Cardiac muscle cell (in vitro differentiated cells and primary cell): ENCODE data around the gene DNAH11. TPM values are rescaled to one million over a fixed set of nuclear protein-coding genes. Genes with fewer than 3 reads are reported as not detected.

Experiments used
- DNase-seq, 2 donors: peaks; one replicate each; pipeline versions ENCODE4 v3.0.0 to v3.0.0-alpha.2; 2010 to 2017; ENCODE audit warnings: low read depth in 1 of 2, low spot score in 1 of 2
- H3K27ac ChIP-seq: fragments of 200-600 bp; sonication (generic); 2 replicates; pipeline ENCODE4 v1.5.1; 2016
- H3K27me3 ChIP-seq: fragments of 200-600 bp; sonication (generic); 2 replicates; pipeline ENCODE4 v1.6.0; 2016; ENCODE audit warnings: control low read depth
- H3K36me3 ChIP-seq: fragments of 200-600 bp; sonication (generic); 2 replicates; pipeline ENCODE4 v1.5.1; 2016; ENCODE audit warnings: control low read depth
- H3K4me1 ChIP-seq: fragments of 200-600 bp; sonication (generic); 2 replicates; pipeline ENCODE4 v1.8.1; 2017; ENCODE audit warnings: low read depth, mild to moderate bottlenecking, mixed run types
- H3K4me3 ChIP-seq: fragments of 200-600 bp; sonication (generic); 2 replicates; pipeline ENCODE4 v1.5.1; 2016; ENCODE audit warnings: mild to moderate bottlenecking
- H3K9me3 ChIP-seq: fragments of 200-600 bp; sonication (generic); 2 replicates; pipeline ENCODE4 v1.5.1; 2017; ENCODE audit warnings: low read depth, mild to moderate bottlenecking, control low read depth
- polyA plus RNA-seq: library from polyadenylated mRNA; unstranded; fragments of >200 nt; fragmentation: Nextera tagmentation; extraction: Ambion mirVana; gene quantifications from 2 replicates; pipeline ENCODE4 v1.2.1, GENCODE V29; 2016
- total RNA-seq: library from RNA; depleted of rRNA; stranded (reverse); fragments of >200 nt; gene quantifications from 2 replicates; pipeline ENCODE4 v1.2.3, GENCODE V29; 2016
- TF ChIP-seq, protein P1 (sequence below): IDR thresholded peaks from 2 replicates; pipeline ENCODE4 v1.5.1; 2012; ENCODE audit warnings: low read depth, mild to moderate bottlenecking, low read length

The DNAH11 gene
- total and polyA plus RNA-seq, 2 experiments from 2014 or later = 0.60 to 1.9 TPM

DNA sequence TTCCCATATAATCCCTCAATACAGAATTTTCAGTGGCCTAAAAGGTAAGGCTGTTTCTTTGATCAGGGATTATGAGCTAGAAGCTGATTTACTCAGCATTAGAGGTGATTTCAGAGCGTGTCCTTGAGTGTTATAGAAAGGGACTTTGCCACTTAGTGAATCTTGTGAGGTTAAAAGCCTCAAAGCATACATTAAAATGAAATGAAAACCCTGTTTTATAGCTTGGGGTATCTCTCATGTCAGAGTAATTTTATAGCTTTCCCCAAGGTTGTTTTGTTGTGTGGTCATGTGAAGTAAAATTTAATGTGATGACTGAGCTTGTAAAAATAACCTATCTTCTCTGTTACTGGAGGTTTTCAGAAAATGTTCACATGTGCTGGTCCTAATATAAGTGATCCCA, 204.1 kb downstream of the DNAH11 start:
- Histone ChIP-seq H3K4me3 (no peak overlapping the region), H3K4me1 (no peaks in the 10 kb centered on the region), H3K36me3 (no peaks in the 10 kb centered on the region), H3K27me3 (peaks cover 1% of the 10 kb centered on the region), H3K27ac (no peak overlapping the region), H3K9me3 (no peaks in the 10 kb centered on the region)
- TF ChIP-seq, protein P1, sequence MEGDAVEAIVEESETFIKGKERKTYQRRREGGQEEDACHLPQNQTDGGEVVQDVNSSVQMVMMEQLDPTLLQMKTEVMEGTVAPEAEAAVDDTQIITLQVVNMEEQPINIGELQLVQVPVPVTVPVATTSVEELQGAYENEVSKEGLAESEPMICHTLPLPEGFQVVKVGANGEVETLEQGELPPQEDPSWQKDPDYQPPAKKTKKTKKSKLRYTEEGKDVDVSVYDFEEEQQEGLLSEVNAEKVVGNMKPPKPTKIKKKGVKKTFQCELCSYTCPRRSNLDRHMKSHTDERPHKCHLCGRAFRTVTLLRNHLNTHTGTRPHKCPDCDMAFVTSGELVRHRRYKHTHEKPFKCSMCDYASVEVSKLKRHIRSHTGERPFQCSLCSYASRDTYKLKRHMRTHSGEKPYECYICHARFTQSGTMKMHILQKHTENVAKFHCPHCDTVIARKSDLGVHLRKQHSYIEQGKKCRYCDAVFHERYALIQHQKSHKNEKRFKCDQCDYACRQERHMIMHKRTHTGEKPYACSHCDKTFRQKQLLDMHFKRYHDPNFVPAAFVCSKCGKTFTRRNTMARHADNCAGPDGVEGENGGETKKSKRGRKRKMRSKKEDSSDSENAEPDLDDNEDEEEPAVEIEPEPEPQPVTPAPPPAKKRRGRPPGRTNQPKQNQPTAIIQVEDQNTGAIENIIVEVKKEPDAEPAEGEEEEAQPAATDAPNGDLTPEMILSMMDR = no peak
- no peak for DNase-seq

DNA sequence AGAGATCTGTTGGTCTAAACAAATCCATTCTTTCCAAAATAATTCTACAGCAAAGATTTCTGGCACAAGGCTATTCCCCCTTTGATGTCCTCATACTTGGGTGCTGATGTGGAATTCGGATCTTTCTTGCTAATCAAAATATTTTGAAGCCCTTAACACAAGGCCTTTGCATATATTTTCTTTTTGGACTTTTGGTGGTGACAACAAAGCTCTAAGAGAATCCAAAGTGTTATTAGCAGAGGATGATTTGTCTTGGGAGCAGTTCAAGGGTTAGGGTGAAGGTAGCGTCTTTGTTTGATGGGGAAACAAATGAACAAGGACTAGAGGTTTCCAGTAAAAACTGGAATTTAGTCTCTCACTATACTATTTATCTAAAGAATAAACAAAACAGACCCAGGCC, 205.0 kb downstream of the DNAH11 start:
- Histone ChIP-seq H3K9me3 (no peaks in the 10 kb centered on the region), H3K36me3 (no peaks in the 10 kb centered on the region), H3K4me3 (no peak overlapping the region), H3K27me3 (peaks cover 4% of the 10 kb centered on the region), H3K4me1 (no peaks in the 10 kb centered on the region), H3K27ac (no peak overlapping the region)
- TF ChIP-seq, protein P1 = no peak
- DNase-seq = no peak

DNA sequence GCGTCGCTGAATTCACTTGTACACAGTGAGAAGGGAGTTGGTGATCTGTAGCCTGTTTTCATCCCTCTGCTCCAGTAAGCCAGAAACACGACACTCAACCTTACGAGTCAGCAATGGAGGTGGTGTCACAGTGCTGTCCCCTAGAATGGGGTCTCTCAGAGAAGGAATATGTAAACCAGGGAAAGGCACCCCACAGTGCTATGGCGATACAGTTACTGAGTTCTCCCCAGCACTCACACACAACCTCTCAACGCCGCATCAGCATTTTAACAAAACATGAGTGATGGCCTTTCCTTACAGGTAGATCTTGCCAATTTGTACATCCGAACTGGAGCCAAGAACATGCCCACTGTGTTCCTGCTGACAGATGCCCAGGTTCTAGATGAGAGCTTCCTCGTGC, 206.5 kb downstream of the DNAH11 start:
- Histone ChIP-seq H3K9me3 (no peaks in the 10 kb centered on the region), H3K4me1 (no peaks in the 10 kb centered on the region)
- no peak for DNase-seq

DNA sequence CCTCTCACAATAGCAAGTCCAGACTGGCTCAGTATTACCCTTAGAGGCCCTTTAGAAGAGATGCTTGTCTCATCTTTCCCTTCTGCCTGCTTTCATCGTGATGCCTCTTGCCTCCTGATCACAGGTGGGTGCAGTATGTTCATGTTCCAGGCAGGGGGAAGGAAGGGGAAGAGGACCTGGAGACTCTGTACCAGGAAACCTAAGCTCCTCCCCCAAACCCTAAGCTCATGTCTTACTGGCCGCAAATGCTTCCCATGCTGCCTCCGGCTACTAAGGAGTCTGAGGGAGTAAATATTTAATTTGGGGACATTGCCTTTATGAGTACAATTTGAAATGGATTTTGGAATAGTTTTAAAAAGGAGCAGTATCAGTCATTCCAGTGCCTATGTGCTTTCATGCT, 210.2 kb downstream of the DNAH11 start:
- DNase-seq = no peak
- TF ChIP-seq, protein P1 = no peak
- Histone ChIP-seq H3K4me1 (peaks cover 16% of the 10 kb centered on the region), H3K4me3 (no peak overlapping the region), H3K27ac (no peak overlapping the region), H3K27me3 (peaks cover 4% of the 10 kb centered on the region), H3K9me3 (no peaks in the 10 kb centered on the region), H3K36me3 (no peaks in the 10 kb centered on the region)

More for the DNA sequence above, 206.5 kb downstream of the DNAH11 start:
- Histone ChIP-seq H3K4me3 (no peak overlapping the region), H3K27ac (no peak overlapping the region), H3K36me3 (no peaks in the 10 kb centered on the region), H3K27me3 (peaks cover 4% of the 10 kb centered on the region)
- TF ChIP-seq, protein P1 = no peak

DNA sequence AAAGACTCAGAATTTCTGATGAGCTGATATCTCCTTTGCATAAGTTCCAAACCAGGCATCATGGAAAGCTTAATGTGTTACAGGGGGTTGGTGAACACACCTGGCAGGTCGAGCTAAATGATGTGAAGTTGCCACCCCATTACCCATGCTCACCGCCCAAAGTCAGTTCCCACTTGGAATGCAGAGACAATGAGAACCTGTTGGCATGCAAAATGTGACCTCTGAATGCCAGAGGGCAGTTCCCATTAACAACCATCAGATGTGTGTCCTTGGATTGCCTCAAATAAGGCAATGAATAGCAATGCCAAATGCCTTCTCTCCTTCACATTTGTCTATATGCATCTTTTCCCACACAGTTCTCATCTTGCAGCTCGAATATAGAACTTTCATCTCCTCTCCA, 212.1 kb downstream of the DNAH11 start:
- DNase-seq = no peak
- Histone ChIP-seq H3K27me3 (peaks cover 4% of the 10 kb centered on the region), H3K4me1 (peaks cover 26% of the 10 kb centered on the region), H3K4me3 (no peak overlapping the region), H3K9me3 (no peaks in the 10 kb centered on the region), H3K36me3 (no peaks in the 10 kb centered on the region), H3K27ac (no peak overlapping the region)
- TF ChIP-seq, protein P1 = no peak
